PFSK-1 (cell line): ENCODE measurements around the gene LHB.

ENCODE experiments used
- POLR2AphosphoS5 ChIP-seq: IDR thresholded peaks from 2 replicates; pipeline ENCODE4 v1.6.1; 2012; ENCODE audit warnings: low read depth, mild to moderate bottlenecking, control low read depth, low read length, moderate library complexity
- REST ChIP-seq, 2 experiments: IDR thresholded peaks; 2 replicates each; pipeline versions ENCODE4 v1.6.1 to v1.8.0; 2011 to 2012; ENCODE audit warnings: low read depth in 2 of 2, low read length in 2 of 2, control low read depth in 1 of 2, inconsistent platforms in 1 of 2, mild to moderate bottlenecking in 1 of 2, moderate library complexity in 1 of 2; ENCODE audit not compliant: insufficient read depth in 1 of 2

GRCh38 chr19:49020342-49020741, 3.5 kb upstream of the LHB start:
- TF ChIP-seq POLR2AphosphoS5 (no peak), REST (IDR thresholded peaks at IDR 0.05; ENCODE audit: insufficient read depth in 1 of 2, low read depth in 2 of 2, low read length in 2 of 2) (no peak)
